ENCODE data around the gene LINGO1.

LINGO1 gene

DNA sequence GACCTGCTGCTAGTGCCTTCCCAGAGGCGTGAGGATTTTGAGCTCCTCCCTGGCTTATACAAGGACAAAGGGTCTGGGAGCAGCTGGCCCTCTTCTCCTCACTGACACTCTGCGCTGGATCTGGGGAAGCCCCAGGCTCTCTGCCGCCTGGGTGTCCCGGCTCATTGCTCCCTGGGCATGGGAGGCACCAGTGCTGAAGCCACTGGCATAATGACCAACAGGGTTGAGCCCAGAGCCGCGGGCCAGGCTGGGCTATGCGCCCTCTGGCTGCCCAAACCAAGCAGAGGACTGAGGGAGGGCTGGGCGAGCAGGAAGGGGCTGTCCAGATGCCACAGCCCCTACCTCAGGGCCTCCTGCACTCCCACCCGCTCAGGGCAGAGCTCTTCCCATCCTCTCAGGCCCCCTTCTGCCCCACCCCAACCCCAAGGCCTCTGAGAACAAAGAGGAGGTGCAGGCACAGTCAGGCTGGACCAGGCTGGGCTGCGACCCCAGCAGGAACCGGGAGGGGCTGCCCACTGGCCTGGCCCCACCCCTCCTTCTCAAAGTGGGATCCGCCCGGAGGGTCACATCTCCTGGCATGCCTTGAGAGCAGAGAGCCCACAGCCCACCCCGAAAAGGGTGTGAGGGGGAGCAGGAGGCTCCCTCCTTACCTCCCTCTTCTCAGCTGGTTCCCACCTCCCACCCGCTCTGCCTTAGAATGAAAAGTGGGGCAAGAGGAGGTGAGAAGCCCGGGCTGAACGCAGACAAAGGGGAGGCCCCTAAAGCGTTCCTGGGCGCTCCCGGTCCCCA is 1.6 kb downstream of the LINGO1 start:
- DNase-seq, result no peak

DNA sequence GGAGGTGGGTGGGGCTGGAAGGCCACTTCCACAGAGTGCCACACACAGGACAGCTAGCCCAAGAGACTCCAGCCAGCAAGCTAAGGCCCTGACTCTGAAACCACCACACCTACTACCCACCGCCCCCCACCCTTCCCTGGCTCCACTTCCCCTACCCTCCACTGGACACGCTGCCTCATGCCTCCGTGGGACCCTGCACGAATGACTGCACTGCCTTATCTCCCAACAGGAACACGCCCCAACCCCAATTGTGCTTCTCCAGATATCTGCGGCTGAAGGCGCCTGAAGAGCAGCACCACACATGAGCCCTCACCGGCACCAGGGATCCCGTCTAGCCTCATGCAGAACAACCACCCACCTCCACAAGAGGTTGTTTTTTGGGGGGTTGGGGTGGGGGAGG is 2.7 kb downstream of the LINGO1 start:
- DNase-seq, result no peak

DNA sequence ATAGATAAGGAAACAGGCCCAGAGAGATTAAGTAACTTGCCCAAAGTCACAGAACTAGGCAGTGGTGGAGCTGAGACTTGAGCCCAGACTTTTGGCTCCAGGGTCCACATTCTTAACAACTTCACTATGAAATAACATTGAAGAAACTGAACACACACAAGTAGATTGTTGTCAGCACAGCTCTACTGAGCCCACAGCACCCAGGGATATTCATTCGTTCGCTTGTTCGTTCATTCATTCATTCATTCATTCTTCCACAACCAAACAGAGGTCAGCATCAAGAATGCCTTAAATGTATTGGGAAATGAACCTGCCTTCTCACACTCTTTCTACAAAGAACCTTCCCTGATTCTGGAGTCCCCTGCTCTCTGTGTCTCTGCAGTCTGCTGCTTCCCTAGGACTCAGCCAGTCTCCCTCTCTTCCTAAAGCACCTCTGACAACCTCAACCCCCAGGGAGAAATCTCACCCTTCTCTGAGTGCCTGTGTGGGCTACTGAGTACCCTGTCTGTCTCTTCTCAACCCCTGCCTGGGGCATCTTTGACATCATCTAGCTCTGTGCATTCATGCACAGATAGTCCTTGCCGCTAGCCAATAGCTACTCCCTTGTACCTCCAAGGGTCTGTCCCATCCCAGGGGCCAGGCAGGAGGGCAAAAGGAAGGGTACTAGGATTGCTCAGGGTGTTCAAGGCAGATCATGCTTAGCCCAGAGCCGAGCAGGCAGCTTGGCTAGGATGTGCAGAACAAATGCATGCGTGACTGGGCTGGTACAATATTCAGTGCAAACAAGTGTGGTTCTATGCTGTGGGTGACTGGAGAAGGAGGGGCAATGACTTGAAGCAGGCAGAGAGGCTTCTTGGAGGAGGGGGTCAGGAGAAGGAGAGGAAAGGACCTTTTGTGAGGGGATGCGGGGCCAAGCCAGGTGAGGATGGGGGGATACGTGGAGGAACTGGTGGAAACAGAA is 3.4 kb downstream of the LINGO1 start:
- no peak for DNase-seq

DNA sequence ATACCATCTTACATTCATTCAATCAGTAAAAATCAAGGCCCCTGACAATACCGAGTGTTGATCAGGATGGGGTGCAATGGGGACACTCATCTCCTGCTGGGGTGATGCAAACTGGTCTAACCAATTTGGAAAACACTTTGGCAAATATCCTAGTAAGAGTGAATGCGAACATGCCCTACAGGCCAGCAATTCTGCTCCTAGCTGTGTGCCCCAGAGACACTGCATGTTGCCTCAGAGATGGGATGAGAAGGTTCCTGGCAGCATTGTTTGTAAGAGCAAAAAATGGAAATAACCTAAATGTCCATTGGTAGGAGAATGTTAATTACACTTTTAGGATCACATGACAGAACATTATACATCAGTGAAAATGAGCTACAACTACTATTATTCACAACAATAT is 4.7 kb downstream of the LINGO1 start:
- no peak for DNase-seq

DNA sequence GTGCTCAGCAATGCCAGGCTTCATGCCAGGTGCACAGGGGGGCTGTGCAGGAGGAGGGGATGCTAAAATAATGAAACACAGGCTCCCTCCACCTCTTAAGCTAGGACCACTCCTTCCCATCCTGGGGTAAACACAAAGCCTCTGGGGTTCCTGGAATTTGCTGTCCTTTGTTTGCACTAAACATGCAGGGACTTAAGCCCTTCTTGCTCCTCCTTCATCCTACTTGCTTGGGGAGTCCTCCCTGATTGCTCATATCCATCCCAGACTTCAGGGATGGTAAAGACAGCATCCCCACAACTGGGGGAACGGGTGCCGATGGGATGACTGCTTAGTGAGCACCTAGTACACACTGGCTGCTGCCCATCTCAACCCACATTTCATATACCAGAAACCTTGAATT is 5.1 kb downstream of the LINGO1 start:
- no peak for DNase-seq

DNA sequence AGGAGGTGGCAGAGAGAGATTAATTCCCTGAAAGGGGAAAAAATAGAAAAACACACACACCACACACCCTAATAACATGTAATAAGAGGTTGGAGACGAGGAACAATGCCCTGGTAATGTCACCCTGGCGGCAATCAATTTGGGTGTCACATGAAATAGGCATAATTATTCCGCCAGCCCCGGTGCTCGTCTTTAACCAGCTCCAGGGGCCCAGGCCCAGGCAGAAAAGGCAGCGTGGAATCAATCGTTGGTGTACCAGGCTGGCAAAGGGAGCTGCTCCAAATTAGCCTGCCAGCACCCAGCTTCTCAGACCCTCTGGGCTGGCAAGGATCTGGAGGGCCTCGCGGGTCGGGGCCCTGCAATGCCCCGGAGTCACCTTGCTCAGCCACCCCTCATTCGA is 5.6 kb downstream of the LINGO1 start:
- DNase-seq, result no peak

DNA sequence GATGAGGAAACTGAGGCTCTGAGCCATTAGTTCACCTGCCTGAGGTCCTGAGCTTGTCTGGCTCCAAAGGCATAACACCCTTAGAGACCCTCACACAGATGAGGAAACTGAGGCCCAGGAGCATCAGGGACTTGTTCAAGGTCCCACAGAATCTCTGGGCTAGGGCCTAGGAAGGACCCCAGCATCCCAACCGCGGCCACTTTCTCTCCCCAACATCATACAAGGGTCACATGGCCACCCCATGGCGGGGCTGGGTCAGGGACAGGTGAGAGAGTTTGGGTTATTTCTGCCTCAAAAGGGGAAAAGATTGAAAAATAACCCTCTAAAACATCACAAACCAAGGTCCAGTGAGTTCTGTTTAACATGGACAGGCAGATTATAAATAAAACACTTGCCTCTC is 6.7 kb downstream of the LINGO1 start:
- no peak for DNase-seq

DNA sequence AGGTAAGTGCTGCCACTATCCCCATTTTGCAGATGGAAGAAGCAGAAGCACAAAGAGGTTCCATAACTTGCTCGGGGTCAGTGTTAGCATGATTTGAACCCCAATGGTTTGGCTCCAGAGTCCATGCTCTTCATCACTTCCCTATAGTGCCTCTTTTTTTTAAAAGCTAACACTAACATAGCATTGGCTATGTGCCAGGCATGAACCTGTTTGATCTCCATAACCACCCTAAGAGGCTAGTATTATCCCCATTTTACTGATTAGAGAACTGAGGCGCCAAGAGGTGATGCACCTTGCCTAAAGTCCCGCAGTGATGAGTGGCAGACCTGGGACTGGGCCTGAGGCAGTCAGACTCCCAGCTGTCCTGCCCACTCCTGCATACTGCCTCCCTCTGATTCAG is 7.3 kb downstream of the LINGO1 start:
- DNase-seq, result no peak

DNA sequence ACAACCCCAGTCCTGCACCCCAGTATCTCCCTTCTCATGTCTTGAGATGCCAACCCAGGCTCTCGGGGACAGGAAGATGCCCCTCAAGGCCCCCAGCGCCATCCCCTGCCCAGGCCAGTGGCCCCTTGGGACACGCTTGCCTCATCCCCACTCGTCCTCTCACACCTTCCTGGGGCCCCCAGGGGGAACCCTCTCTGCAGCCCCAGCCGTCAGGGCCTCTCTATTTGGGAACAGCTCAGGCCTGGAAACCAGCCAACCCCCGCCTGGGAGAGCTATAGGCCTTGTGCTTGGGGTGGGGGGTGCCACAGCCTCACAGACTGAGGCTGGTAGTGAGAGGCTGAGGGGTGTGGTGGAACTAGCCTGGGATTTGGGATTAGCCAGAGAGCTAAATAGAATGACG is 7.8 kb downstream of the LINGO1 start:
- DNase-seq, result no peak

DNA sequence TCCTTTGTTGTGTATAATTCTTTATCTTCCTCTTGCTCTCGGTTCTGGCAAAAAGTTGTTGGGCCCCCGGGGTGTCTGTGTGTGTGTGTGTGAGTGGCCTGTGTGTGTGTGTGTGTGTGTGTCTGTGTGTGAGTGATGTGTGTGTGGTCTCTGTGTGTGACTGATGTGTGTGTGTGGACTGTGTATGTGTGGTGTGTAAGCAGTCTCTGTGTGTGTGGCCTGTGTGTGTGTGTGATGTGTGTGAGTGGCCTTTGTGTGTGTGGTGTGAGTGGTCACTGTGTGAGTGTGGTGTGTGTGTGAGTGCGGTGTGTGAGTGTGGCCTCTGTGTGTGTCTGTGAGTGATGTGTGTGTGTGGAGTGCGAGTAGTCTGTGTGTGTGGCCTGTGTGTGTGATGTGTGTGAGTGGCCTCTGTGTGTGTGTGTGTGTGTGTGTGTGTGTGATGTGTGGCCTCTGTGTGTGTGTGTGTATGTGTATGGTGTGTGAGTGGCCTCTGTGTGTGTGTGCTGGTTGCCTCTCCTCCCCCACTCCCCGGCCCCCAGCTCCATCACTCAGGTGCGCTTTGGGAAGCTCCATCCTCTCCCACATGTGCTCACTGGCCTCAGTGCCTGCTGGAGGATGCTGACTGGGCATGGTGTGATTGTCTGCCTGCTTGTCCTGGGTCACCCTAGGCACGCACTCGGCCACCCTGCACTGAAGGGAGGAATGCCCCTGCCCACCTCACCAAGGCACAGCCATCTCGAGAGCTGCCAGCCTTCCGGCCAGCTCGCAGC is 8.8 kb downstream of the LINGO1 start:
- no peak for DNase-seq

DNA sequence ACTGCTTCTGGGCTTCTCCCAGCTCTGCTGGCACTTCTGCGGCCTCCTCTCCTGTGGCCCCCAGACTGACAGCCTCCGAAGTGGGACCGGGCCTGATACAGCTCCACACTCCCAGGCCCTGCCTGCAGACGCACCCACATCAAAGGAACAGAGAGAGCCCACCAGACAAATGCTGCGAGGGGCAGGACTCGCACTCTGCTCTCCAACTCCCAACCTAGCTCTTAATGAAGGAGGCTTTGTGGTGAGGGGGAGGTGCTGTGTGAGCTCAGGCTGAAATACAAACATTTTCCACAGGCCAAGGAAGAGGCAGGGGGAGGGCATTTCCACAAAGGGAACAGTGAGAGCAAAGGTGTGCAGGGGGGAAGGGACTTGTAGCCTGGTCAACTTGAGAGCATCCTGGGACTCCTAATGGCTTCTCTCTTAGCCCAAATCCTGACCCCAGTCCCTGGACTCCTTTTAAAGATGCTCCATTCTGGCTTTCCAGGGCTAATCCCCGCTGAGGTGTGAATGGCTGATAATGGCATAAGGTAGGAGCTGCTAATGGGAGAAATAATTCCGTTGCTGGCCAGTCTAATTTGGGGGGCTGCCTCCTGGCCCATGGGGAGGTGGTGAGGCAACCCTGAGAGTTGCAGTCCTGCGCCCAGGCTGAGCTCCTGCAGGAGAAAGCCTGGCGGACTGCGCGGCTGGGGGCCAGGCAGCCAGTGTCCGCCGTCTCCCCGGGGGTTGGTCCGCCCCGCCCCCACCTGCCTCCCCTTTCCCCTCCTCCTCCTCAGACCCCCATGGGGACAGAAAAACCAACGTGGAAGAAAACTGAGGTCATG is 9.6 kb downstream of the LINGO1 start:
- DNase-seq, result no peak

DNA sequence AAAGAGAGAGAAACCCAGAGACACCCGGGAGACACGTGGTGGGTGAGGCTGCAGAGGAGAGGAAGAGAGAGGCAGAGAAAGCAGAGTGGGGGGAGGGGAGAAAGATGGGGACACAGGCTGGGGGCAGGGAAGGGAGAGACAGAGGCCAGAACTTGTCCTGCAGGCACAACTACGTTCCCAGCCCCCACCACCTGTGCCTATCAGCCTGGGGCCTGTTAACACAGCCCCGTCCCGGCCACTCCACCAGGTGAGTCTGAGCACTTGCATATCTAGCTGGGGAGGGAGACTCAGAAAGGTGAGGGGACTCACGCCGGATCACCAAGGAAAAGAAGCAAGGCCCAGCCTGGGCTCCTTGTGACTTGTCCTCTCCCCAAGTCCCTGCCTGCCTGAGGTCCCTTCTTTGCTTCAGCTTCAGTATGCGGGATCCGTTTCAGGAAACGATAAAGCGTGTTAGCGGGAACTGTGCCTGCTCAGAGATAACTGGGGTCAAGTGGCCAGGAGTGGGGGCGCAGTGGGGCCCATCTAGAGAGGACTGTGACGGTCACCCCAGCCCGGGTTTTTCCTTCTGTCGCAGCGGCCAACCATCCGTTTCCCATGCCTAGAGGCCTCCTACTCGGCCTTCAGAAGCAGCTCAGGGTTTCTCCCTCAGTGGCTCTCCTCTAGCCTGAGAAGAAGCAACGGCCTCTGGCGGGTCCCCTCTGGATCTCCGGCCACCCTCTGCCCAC is 10.3 kb downstream of the LINGO1 start:
- no peak for DNase-seq

DNA sequence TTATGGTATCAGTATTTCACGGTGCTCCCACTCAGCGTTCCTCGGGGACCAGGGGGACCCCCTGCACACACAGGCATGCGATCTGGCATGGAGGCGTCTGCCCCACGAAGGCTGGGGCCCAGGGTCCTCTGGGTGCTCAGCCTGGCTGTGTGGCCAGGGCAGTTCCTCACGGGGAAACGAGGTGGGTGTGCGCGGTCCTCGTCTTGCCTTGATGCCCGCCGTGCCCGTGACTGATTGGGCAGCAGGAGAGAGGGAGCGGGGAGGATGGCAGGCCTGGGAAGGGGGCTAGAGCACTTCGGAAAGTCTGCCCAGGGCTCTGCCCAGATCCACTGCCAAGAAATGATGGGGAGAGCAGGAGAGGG is 10.9 kb downstream of the LINGO1 start:
- no peak for DNase-seq

DNA sequence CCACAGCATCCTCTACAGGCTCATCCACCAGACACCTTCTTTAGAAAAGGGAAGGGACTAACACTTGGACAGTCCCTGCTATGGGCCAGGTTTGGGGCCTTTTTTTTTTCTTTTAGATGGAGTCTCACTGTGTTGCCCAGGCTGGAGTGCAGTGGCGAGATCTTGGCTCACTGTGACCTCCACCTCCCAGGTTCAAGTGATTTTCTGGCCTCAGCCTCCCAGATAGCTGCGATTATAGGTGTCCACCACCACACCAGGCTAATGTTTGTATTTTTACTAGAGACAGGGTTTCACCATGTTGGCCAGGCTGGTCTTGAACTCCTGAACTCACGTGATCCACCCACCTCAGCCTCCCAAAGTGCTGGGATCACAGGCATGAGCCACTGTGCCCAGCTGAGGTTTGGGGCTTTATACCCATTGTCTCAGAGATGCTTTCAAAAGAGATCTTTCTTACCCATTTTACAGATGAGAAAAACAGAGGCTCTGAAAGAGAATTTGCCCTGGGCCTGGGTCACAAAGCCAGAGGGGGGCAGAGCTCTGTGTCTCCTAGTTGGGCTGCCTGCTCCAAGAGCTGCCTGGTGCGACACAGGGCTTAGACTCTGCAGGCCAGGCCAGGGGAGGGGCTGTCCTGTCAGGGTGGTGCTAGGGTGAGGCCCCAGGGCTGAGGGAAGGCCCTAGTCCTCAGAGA is 11.6 kb downstream of the LINGO1 start:
- no peak for DNase-seq

DNA sequence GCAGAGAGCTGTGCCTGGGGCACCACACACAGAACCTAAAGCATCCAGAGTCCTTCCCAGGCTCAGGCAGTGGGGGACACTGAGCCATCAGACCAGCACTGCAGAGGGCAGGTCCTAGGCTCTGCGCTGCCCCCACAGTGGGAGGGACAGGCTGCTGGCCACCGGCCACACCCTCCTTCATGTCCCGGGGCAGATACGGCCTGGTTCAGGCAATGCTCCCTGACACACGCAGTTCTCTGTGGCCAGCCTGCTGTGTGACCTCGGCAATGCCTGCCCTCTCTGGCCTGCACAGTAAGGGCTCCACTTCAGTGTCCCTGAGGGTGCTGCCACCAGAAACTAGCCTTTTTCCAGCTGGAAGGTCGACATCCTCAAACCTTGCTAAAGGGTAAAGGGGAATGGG is 12.4 kb downstream of the LINGO1 start:
- no peak for DNase-seq

DNA sequence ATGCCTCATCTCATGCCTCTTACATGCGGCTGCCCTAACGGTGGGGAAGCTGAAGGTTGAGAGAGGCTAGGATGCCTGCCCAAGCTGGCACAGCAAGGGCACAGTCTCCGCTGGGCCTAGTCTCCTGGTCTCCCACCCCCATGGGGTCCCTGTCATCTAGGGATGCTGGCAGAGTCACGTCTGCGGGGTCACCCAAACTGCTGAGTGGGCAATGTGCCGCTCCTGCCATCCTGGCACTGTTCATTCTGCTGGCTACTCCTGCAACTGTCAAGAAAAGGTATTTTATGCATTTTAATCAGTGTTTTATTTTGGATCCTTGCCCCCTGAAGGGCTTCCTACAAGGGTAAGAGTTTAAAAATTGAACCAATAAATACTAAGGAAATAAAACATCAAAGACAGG is 12.8 kb downstream of the LINGO1 start:
- DNase-seq, result no peak

DNA sequence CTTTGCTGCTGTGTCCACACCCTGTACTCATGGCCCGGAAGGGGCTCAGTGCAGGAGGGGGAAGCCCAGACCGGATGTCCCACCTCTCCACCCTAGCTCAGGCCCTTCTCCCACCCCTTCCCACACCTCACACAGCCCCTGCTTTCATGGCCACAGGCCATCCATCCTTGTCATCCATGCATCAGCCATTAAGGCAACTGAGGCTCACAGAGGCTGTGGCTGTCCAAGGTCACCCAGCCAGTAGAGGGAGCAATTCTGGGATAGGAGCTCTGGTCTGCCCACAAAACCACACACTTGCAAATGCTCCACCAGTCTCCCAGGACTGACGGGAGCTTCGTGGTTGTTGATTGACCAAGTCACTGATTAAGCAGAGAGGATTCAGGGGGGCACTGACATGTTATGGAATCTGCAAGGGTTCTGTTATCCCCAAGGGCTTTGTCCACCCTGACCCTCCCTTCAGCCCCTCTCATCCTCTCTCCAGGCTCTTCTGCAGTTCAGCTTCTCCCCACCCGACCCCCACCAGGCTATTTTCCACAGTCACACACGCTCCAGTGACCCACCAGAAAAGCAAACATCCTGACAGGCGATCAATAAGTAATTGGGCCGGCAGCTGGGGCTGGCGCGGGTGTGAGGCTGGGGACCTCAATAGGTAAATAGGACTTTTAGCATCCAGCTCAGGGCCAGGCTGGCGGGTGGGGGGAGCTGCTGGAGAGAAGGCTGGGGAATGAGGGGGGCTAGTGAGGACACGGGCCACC is 15.1 kb downstream of the LINGO1 start:
- no peak for DNase-seq

DNA sequence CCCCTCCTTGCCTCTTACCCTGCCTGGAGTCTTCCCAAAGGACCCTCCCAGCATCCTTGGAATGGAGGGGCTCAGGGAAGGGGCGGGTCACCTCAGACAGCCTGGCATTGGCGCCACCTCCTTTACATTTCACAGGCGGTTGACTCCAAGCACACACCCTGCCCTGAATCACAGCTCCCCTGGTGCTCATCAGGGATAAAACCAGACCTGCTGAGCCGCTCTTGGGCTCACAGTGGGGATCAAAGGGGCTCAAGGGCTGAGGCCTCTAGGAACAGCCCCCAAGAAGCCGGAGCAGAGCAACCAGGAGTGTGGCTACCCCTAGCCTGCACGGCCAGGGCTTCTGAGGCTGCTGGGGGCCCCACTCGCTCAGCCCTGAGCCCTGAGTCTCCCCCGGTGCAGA is 16.6 kb downstream of the LINGO1 start:
- DNase-seq, result no peak

DNA sequence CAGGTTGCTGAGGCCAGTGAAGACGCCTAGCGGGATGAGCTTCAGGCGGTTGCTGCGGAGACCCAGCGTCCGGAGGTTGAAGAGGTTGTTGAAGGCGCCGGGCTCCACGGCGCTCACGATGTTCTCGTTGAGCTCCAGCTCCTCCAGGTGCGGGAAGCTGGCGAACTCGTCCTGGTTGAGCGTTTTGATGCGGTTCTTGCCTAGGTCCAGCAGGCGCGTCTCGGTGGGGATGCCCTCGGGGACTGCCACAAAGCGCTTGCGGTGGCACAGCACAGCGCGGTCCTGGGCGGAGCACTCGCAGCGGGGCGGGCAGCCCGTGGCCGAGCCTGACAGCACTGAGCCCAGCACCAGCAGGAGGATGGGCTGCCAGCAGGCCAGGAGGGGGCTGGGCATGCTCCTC is 17.2 kb downstream of the LINGO1 start:
- DNase-seq, result no peak

DNA sequence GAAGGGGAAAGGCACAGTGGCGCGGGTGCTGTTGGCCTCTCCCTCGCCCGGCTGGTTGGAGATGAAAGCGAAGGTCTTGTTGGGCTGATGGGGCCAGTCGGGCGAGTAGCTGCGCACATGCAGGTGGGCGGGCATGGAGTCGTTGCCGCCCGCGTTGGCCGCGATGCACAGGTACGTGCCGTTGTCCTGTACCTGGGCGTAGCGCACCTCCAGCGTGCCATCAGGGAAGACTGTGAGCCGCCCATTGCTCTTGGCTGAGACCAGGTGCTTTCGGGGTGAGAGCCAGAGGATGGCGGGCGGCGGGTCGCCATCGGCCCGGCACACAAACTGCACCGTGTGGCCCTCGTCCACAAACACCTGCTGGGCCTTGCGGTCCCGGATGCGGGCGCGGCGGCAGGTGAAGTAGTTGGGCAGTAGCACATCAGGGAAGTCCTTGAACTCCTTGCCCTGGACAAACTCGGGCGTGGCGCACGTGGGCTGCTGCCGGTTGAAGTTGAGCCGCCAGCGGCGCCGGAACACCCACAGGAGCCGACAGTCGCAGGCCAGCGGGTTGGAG is 18.4 kb downstream of the LINGO1 start:
- no peak for DNase-seq
